NCI-H2227 (cell line): ENCODE measurements around the gene BCL10.

Experiments used
- DNase-seq: peaks from one replicate; lab custom pipeline; 2025; ENCODE audit not compliant: unreplicated experiment; lab: John Stamatoyannopoulos, UW

Gene BCL10

GRCh38 chr1:85300140-85300539 lies 23.7 kb upstream of the BCL10 start:
- DNase-seq: no peak

- no peak for DNase-seq
These were observed 21.6 kb upstream of the BCL10 start for GRCh38 chr1:85297855-85298629.

GRCh38 chr1:85297538-85297854 lies 21.1 kb upstream of the BCL10 start:
- no peak for DNase-seq

- DNase-seq: no peak
These were observed 20.5 kb upstream of the BCL10 start for GRCh38 chr1:85296980-85297379.

- DNase-seq: no peak
These were observed 19.2 kb upstream of the BCL10 start for GRCh38 chr1:85295654-85296053.

GRCh38 chr1:85295006-85295431 lies 18.6 kb upstream of the BCL10 start:
- no peak for DNase-seq

- no peak for DNase-seq
These were observed 14.4 kb upstream of the BCL10 start for GRCh38 chr1:85290826-85291225.

GRCh38 chr1:85289848-85290335 lies 13.5 kb upstream of the BCL10 start:
- no peak for DNase-seq

GRCh38 chr1:85289207-85289847 lies 12.9 kb upstream of the BCL10 start:
- no peak for DNase-seq

- no peak for DNase-seq
These were observed 7.8 kb upstream of the BCL10 start for GRCh38 chr1:85284202-85284601.

GRCh38 chr1:85283475-85284199 lies 7.2 kb upstream of the BCL10 start:
- DNase-seq: no peak

GRCh38 chr1:85282424-85282823 lies 6.0 kb upstream of the BCL10 start:
- no peak for DNase-seq

GRCh38 chr1:85280636-85281035 lies 4.2 kb upstream of the BCL10 start:
- DNase-seq: no peak

- peak; percentile 54 for DNase-seq
These were observed 3.1 kb upstream of the BCL10 start for GRCh38 chr1:85279458-85280080.

GRCh38 chr1:85278853-85279314 lies 2.5 kb upstream of the BCL10 start:
- DNase-seq: no peak

GRCh38 chr1:85277802-85278201 lies 1.4 kb upstream of the BCL10 start:
- no peak for DNase-seq

GRCh38 chr1:85276978-85277639 lies 677 bp upstream of the BCL10 start:
- peak; percentile 50 for DNase-seq

- DNase-seq: peak; percentile 56
These were observed 674 bp downstream of the BCL10 start for GRCh38 chr1:85275701-85276214.

GRCh38 chr1:85274969-85275453 lies 1.4 kb downstream of the BCL10 start:
- no peak for DNase-seq

GRCh38 chr1:85273397-85273796 lies 3.0 kb downstream of the BCL10 start:
- DNase-seq: no peak
